ENCODE data around the gene MEGF10. TPM values are rescaled to one million over a fixed set of nuclear protein-coding genes. Genes with fewer than 3 reads are reported as not detected.

Gene MEGF10
- total and polyA plus RNA-seq, 5 donors, result 0.25 to 2.7 (median 1.1) TPM

DNA sequence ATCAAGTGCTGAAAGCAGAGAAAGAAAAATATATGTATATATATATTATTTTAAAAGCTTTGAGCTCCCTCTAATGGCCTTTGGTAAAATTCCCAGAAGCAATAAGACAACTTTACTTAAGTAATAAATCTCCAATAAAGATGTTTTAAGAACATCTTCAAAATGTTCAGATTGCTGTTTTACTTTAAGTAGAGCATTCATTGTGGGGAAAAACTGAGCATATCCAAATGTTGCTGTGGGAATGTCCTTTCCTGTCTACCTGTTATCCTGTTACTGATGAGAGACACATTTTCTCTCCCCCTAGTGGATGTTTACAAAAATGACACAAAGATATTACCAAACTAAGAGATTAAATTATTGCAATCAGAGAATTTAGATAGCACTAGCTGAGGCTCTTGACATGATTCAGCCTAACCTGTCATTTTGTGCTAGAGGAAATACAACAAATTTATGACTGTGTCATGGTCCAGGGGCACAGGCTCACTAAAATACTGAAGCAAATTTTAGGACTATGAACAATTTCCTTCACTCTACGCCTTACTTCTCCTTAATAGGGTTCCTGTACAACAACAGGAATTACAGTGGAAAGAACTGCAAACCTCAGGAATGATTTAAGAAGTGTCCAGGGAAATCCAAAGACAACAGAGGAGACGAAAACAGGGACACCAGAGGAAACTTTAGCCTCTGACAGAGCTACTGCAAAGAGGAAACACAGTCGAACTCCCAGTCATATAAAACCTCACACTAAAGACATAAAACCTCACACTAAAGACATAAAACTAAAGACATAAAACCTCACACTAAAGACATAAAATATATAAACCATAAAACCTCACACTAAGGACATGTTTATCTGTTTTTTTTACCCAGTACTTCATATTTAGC is 202.5 kb downstream of the MEGF10 start:
- WGBS, result 67% methylated on average over 3 of the region's 3 CpGs
- intact Hi-C loops (cut with DNase I), result loop anchor here in 3 of 4 donors (5.0 to 10.0 kb wide), 2 partner anchors 198 to 201 kb away; partner anchors contain the start of gene MEGF10 (in 3 of the 3)
- no peak for DNase-seq
- H3K27me3 ChIP-seq (ENCODE audit: control insufficient read depth, insufficient read depth), result no peaks in the 10 kb centered on the region
- H3K27ac ChIP-seq (ENCODE audit: low read length), result no peak overlapping the region
- no peaks in the 10 kb centered on the region for H3K9me3 ChIP-seq (ENCODE audit: control insufficient read depth, low read length)
- ATAC-seq, result peak in 1 of 2 donors; percentile 36
- no peak overlapping the region for H3K4me3 ChIP-seq (ENCODE audit: low read length)
- no peaks in the 10 kb centered on the region for H3K4me1 ChIP-seq (ENCODE audit: control insufficient read depth, insufficient read depth, low read length)

DNA sequence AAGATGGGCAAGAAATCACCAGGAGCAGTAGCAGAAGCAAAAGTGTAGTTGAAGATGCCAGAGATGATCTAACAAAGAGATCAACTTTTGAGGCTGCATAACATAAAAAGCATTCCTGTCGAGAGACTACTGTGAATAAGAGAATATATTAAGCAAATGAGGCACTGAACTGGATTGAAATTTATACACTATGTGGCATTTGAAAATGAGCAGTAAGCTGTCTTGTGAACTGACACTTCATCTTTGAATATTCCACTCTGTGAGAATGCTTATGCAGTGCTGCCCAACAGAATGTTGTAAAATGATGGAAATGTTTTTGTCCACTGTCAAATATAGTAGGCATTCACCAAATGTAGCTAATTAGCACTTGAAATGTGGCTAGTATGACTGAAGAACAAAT is 208.0 kb downstream of the MEGF10 start:
- no peaks in the 10 kb centered on the region for H3K9me3 ChIP-seq (ENCODE audit: control insufficient read depth, low read length)
- 70% methylated on average over 1 of the region's 1 CpG for WGBS

DNA sequence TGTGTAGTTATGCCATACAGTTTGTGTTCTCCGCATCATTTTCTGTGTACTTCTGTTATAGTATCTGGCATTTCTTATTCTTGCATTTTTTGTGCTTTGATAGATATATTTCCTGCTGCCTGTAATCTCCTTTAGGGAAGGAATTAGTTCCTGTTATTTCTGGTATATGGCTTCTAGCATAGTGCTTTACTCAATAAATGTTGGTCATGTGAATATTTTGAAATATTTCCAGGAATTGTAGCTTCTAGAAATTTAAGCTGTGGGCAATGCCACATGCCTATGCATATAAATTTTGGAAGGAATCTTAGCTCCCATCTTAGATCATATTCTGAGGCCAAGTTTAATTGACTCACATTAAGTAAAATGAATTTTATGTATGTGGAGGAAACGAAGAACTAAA is 215.3 kb downstream of the MEGF10 start:
- Histone ChIP-seq H3K27me3 (ENCODE audit: control insufficient read depth, insufficient read depth) (no peaks in the 10 kb centered on the region), H3K9me3 (ENCODE audit: control insufficient read depth, low read length) (no peaks in the 10 kb centered on the region), H3K4me1 (ENCODE audit: control insufficient read depth, insufficient read depth, low read length) (no peaks in the 10 kb centered on the region), H3K27ac (ENCODE audit: low read length) (no peak overlapping the region), H3K4me3 (ENCODE audit: low read length) (no peak overlapping the region)
- ATAC-seq, result no peak
- DNase-seq, result no peak
- 68% methylated on average over 2 of the region's 2 CpGs for WGBS
- intact Hi-C loops (cut with DNase I), result no loop called here

More for the DNA sequence above, 208.0 kb downstream of the MEGF10 start:
- Histone ChIP-seq H3K27ac (ENCODE audit: low read length) (no peak overlapping the region), H3K27me3 (ENCODE audit: control insufficient read depth, insufficient read depth) (no peaks in the 10 kb centered on the region), H3K4me3 (ENCODE audit: low read length) (no peak overlapping the region), H3K4me1 (ENCODE audit: control insufficient read depth, insufficient read depth, low read length) (no peaks in the 10 kb centered on the region)
- DNase-seq (no peak), ATAC-seq (no peak)
- intact Hi-C loops (cut with DNase I), result loop anchor here in 2 of 4 donors (10.0 kb wide), 1 partner anchor 204 kb away; the partner anchor contains the start of gene MEGF10 (in 2 of the 2)

DNA sequence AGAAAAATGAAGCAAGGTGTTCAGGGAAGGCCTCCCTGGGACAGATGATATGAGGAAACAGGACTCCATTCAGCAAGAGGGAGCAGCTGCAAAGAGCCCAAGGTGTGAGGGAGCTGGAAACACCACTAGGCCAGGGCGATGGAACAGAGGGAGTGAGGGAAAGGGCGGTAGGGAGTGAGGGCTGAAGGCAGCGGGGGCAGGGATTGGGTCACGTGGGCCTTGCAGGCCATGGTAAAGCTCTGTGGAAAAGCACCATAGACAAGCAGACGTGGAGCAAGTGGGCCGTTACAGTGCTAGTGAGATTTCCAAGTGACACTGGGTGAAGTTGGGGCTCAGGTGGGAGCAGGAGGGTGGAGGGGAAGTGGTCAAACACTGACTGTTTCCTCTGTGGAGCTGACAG is 216.0 kb downstream of the MEGF10 start:
- Histone ChIP-seq H3K4me3 (ENCODE audit: low read length) (no peak overlapping the region), H3K4me1 (ENCODE audit: control insufficient read depth, insufficient read depth, low read length) (no peaks in the 10 kb centered on the region), H3K27ac (ENCODE audit: low read length) (no peak overlapping the region), H3K9me3 (ENCODE audit: control insufficient read depth, low read length) (no peaks in the 10 kb centered on the region), H3K27me3 (ENCODE audit: control insufficient read depth, insufficient read depth) (no peaks in the 10 kb centered on the region)
- 69% methylated on average over 6 of the region's 6 CpGs for WGBS
- intact Hi-C loops (cut with DNase I), result no loop called here
- DNase-seq (no peak), ATAC-seq (no peak)

DNA sequence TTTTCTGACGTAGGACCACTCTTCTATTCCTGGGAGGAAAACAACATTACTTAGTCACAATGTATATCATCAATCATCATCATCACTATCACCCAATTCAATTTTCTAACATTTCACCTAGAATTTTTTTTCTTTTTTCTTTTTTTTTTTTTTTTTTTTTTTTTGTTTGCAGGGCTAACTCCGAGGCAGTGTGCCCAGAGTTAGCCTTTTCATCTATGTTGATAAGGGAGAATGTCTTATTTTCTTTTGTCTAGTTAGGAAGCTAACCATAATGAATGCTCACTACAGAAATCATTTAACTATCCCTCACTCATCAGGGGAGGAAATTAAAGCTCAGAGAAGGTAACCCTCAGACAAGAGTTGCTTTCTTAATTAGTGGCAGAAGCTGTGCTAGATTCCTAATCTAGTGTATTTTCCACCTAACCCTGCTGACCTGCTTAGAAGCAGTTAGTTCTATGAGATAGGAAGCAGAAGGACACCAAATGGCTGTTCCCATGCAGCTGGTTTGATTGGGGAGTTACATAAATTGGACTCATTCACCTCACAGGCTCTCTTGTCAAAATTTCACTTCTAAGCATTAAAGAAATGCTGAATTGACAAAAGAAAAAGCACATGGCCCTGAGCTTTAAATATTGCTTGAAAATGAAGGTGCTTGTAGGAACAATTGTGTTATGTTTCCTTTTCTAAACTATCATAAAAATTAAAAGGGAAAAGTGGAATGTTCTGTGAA is 218.2 kb downstream of the MEGF10 start:
- DNase-seq, result no peak

More for the DNA sequence above, 218.2 kb downstream of the MEGF10 start:
- H3K27ac ChIP-seq (ENCODE audit: low read length), result no peak overlapping the region
- no peaks in the 10 kb centered on the region for H3K9me3 ChIP-seq (ENCODE audit: control insufficient read depth, low read length)
- ATAC-seq, result no peak
- H3K4me3 ChIP-seq (ENCODE audit: low read length), result no peak overlapping the region
- H3K27me3 ChIP-seq (ENCODE audit: control insufficient read depth, insufficient read depth), result no peaks in the 10 kb centered on the region
- no peaks in the 10 kb centered on the region for H3K4me1 ChIP-seq (ENCODE audit: control insufficient read depth, insufficient read depth, low read length)
- WGBS, result 60% methylated on average over 2 of the region's 2 CpGs
- intact Hi-C loops (cut with DNase I), result no loop called here

Other genes starting within 250 kb of the MEGF10 start
- gene C5orf63, start 217.3 kb upstream of the MEGF10 start, total RNA-seq, result 1 to 10 TPM; 6.6 to 8.9 (median 7.9) TPM
- gene C5orf63, start 217.3 kb upstream of the MEGF10 start, polyA plus RNA-seq, result 4.6 TPM
- 10 to 100 TPM; 27.6 to 33.9 (median 31.6) TPM for gene PRRC1, start 226.8 kb downstream of the MEGF10 start, total RNA-seq
- 13.9 TPM for gene PRRC1, start 226.8 kb downstream of the MEGF10 start, polyA plus RNA-seq